Measurements from ENCODE around the gene CREBZF. TPM values are rescaled to one million over a fixed set of nuclear protein-coding genes. Genes with fewer than 3 reads are reported as not detected.

Gene CREBZF
- total and polyA plus RNA-seq, 9 of the 15 experiments (the other 6 are each of a cell fraction or from before 2014, with no cell fraction given), result 7.2 to 70.2 (median 40.5) TPM

GRCh38 chr11:85627998-85628770 is 36.7 kb downstream of the CREBZF start, which contains the start of gene TMEM126B (continued):
- peak; percentile 49; the same call in 1 of the 2 replicates for TF ChIP-seq LEF1 (IDR thresholded peaks at IDR 0.05)
- TF ChIP-seq MBD2 (IDR thresholded peaks at IDR 0.05; ENCODE audit: borderline replicate concordance, low read depth), result peak; percentile 63
- no peak for TF ChIP-seq CHD4 (IDR thresholded peaks at IDR 0.05; ENCODE audit: insufficient read depth, insufficient replicate concordance, low read depth, low read length, poor library complexity, severe bottlenecking)
- TF ChIP-seq ZC3H4 (CRISPR knock-in tag; IDR thresholded peaks at IDR 0.05; ENCODE audit: borderline replicate concordance), result no peak
- TF ChIP-seq CEBPB (tag; IDR thresholded peaks at IDR 0.05), result peak; percentile 35; the same call in 1 of the 2 replicates
- no peak for TF ChIP-seq ZNF133 (CRISPR knock-in tag; IDR thresholded peaks at IDR 0.05)
- TF ChIP-seq HMG20A (CRISPR knock-in tag; conservative IDR thresholded peaks at IDR 0.05), result no peak
- peak; percentile 57; the same call in 1 of the 2 replicates for TF ChIP-seq SPI1 (IDR thresholded peaks at IDR 0.05; ENCODE audit: borderline replicate concordance, low read depth, low read length)
- TF ChIP-seq ZNF197 (CRISPR knock-in tag; IDR thresholded peaks at IDR 0.05; ENCODE audit: low read depth), result no peak
- TF ChIP-seq ATF1 (CRISPR knock-in tag; IDR thresholded peaks at IDR 0.05), result no peak
- peak; percentile 58; the same call in 1 of the 2 replicates for TF ChIP-seq ATF1 (tag; IDR thresholded peaks at IDR 0.05)
- peak; percentile 77 for TF ChIP-seq CXXC5 (CRISPR knock-in tag; IDR thresholded peaks at IDR 0.05)
- no peak for TF ChIP-seq CREB3 (tag; conservative IDR thresholded peaks at IDR 0.05; ENCODE audit: low read depth)
- no peak for TF ChIP-seq SRSF3 (IDR thresholded peaks at IDR 0.05; ENCODE audit: insufficient read depth, low read length)
- no peak for TF ChIP-seq NELFE (IDR thresholded peaks at IDR 0.05; ENCODE audit: insufficient read depth, insufficient read length)
- TF ChIP-seq USF2 (CRISPR knock-in tag; IDR thresholded peaks at IDR 0.05), result peak; percentile 97
- no peak for TF ChIP-seq TRIM24 (IDR thresholded peaks at IDR 0.05)
- peak; percentile 90 for TF ChIP-seq RAD51 (IDR thresholded peaks at IDR 0.05; ENCODE audit: borderline replicate concordance, low read depth)
- peak; percentile 99 for TF ChIP-seq MEIS2 (IDR thresholded peaks at IDR 0.05; ENCODE audit: partially characterized antibody)
- TF ChIP-seq, protein P1, sequence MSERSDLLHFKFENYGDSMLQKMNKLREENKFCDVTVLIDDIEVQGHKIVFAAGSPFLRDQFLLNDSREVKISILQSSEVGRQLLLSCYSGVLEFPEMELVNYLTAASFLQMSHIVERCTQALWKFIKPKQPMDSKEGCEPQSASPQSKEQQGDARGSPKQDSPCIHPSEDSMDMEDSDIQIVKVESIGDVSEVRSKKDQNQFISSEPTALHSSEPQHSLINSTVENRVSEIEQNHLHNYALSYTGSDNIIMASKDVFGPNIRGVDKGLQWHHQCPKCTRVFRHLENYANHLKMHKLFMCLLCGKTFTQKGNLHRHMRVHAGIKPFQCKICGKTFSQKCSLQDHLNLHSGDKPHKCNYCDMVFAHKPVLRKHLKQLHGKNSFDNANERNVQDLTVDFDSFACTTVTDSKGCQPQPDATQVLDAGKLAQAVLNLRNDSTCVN (CRISPR knock-in tag; IDR thresholded peaks at IDR 0.05), result no peak
- peak; percentile 89; the same call in 1 of the 2 replicates for TF ChIP-seq POLR2G (IDR thresholded peaks at IDR 0.05; ENCODE audit: low read depth, low read length)
- no peak for TF ChIP-seq EWSR1 (IDR thresholded peaks at IDR 0.05; ENCODE audit: borderline replicate concordance, low read depth, partially characterized antibody)
- no peak for TF ChIP-seq MEF2A (IDR thresholded peaks at IDR 0.05; ENCODE audit: control insufficient read depth, low read depth, low read length)
- peak; percentile 65 for TF ChIP-seq ZFX (CRISPR knock-in tag; IDR thresholded peaks at IDR 0.05)
- TF ChIP-seq ZBTB9 (CRISPR knock-in tag; IDR thresholded peaks at IDR 0.05), result no peak
- TF ChIP-seq ATF7 (IDR thresholded peaks at IDR 0.05), result peak; percentile 79

Data from K562 (cell line).